Ishikawa (cell line): ENCODE data around the gene BAX.

Experiments
- CEBPB ChIP-seq: IDR thresholded peaks from 2 replicates; pipeline ENCODE4 v1.6.1; 2012
- CREB1 ChIP-seq: IDR thresholded peaks from 2 replicates; pipeline ENCODE4 v1.6.1; 2012; ENCODE audit warnings: low read depth
- EP300 ChIP-seq: IDR thresholded peaks from 2 replicates; pipeline ENCODE4 v1.6.1; 2012; ENCODE audit warnings: borderline replicate concordance
- FOXM1 ChIP-seq: IDR thresholded peaks from 2 replicates; pipeline ENCODE4 v1.6.1; 2012; ENCODE audit warnings: low read depth, borderline replicate concordance
- MAX ChIP-seq: IDR thresholded peaks from 2 replicates; pipeline ENCODE4 v1.6.1; 2012
- NFIC ChIP-seq: IDR thresholded peaks from 2 replicates; pipeline ENCODE4 v1.6.1; 2012
- RAD21 ChIP-seq: IDR thresholded peaks from 2 replicates; pipeline ENCODE4 v1.6.1; 2012; ENCODE audit warnings: low read depth
- TEAD4 ChIP-seq: IDR thresholded peaks from 2 replicates; pipeline ENCODE4 v1.6.1; 2012
- ZBTB7A ChIP-seq: IDR thresholded peaks from 2 replicates; pipeline ENCODE4 v1.6.1; 2012; ENCODE audit warnings: low read depth
- TF ChIP-seq, protein P1 (sequence below): IDR thresholded peaks from 2 replicates; pipeline ENCODE4 v1.6.1; 2012; ENCODE audit warnings: low read depth, mild to moderate bottlenecking
- TF ChIP-seq, protein P2 (sequence below): IDR thresholded peaks from 2 replicates; pipeline ENCODE4 v1.6.1; 2012

- TF ChIP-seq RAD21 (no peak), MAX (no peak), ZBTB7A (no peak), NFIC (no peak), CEBPB (no peak), CREB1 (no peak), EP300 (no peak), FOXM1 (no peak), TEAD4 (no peak)
- TF ChIP-seq, protein P1, sequence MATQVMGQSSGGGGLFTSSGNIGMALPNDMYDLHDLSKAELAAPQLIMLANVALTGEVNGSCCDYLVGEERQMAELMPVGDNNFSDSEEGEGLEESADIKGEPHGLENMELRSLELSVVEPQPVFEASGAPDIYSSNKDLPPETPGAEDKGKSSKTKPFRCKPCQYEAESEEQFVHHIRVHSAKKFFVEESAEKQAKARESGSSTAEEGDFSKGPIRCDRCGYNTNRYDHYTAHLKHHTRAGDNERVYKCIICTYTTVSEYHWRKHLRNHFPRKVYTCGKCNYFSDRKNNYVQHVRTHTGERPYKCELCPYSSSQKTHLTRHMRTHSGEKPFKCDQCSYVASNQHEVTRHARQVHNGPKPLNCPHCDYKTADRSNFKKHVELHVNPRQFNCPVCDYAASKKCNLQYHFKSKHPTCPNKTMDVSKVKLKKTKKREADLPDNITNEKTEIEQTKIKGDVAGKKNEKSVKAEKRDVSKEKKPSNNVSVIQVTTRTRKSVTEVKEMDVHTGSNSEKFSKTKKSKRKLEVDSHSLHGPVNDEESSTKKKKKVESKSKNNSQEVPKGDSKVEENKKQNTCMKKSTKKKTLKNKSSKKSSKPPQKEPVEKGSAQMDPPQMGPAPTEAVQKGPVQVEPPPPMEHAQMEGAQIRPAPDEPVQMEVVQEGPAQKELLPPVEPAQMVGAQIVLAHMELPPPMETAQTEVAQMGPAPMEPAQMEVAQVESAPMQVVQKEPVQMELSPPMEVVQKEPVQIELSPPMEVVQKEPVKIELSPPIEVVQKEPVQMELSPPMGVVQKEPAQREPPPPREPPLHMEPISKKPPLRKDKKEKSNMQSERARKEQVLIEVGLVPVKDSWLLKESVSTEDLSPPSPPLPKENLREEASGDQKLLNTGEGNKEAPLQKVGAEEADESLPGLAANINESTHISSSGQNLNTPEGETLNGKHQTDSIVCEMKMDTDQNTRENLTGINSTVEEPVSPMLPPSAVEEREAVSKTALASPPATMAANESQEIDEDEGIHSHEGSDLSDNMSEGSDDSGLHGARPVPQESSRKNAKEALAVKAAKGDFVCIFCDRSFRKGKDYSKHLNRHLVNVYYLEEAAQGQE = no peak
- TF ChIP-seq, protein P2, sequence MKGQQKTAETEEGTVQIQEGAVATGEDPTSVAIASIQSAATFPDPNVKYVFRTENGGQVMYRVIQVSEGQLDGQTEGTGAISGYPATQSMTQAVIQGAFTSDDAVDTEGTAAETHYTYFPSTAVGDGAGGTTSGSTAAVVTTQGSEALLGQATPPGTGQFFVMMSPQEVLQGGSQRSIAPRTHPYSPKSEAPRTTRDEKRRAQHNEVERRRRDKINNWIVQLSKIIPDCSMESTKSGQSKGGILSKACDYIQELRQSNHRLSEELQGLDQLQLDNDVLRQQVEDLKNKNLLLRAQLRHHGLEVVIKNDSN = no peak
Observed at GRCh38 chr19:48918071-48918470, 36.6 kb upstream of the BAX start.
